ENCODE results near the gene POLR3GL. TPM values are rescaled to one million over a fixed set of nuclear protein-coding genes. Genes with fewer than 3 reads are reported as not detected.
"Not testable (repeated sequence)": the region's sequence is repeated elsewhere in the genome, so short reads cannot be mapped to it uniquely, and the experiment has no call there.

Gene POLR3GL
- total RNA-seq, result 15.1 TPM

- DNase-seq (ENCODE audit: low read depth in 2 of 3, low spot score in 2 of 3), result peak in 2 of 3 donors; percentile 92 to 95
These were observed at the start of gene POLR3GL, which contains the start of gene ANKRD34A for GRCh38 chr1:145964328-145965118. POLR3GL (plus strand) TSS chr1:145964690; CDS start chr1:145974866, 10,176 bp downstream. ANKRD34A (minus strand) TSS chr1:145964575; CDS start chr1:145961759, 2,816 bp downstream.

- no peak for DNase-seq (ENCODE audit: low read depth in 2 of 3, low spot score in 2 of 3)
These were observed 47.7 kb upstream of the POLR3GL start for GRCh38 chr1:145916745-145917144.

- no peak for DNase-seq (ENCODE audit: low read depth in 2 of 3, low spot score in 2 of 3)
These were observed 46.9 kb upstream of the POLR3GL start for GRCh38 chr1:145917595-145917994.

- DNase-seq (ENCODE audit: low read depth in 2 of 3, low spot score in 2 of 3), result peak; percentile 91 to 99 (median 99)
These were observed 46.1 kb upstream of the POLR3GL start, which contains the start of gene PEX11B for GRCh38 chr1:145918144-145918991. PEX11B (minus strand) TSS chr1:145918717; CDS start chr1:145918688, 29 bp downstream.

GRCh38 chr1:145918992-145919939 lies 45.2 kb upstream of the POLR3GL start:
- DNase-seq (ENCODE audit: low read depth in 2 of 3, low spot score in 2 of 3), result peak in 2 of 3 donors; percentile 17 to 24

- DNase-seq (ENCODE audit: low read depth in 2 of 3, low spot score in 2 of 3), result not testable (repeated sequence)
These were observed 44.2 kb upstream of the POLR3GL start for GRCh38 chr1:145920297-145920696.

GRCh38 chr1:145922266-145922665 lies 42.2 kb upstream of the POLR3GL start:
- no peak for DNase-seq (ENCODE audit: low read depth in 2 of 3, low spot score in 2 of 3)

GRCh38 chr1:145926686-145927062 lies 37.8 kb upstream of the POLR3GL start:
- no peak for DNase-seq (ENCODE audit: low read depth in 2 of 3, low spot score in 2 of 3)

- DNase-seq (ENCODE audit: low read depth in 2 of 3, low spot score in 2 of 3), result peak; percentile 84 to 99 (median 98)
These were observed 37.2 kb upstream of the POLR3GL start, which contains the start of gene RBM8A for GRCh38 chr1:145927063-145927886. RBM8A (minus strand) TSS chr1:145927484; CDS start chr1:145927426, 58 bp downstream.

- DNase-seq (ENCODE audit: low read depth in 2 of 3, low spot score in 2 of 3), result no peak
These were observed 36.4 kb upstream of the POLR3GL start for GRCh38 chr1:145927916-145928643.

GRCh38 chr1:145932522-145933009 lies 31.9 kb upstream of the POLR3GL start:
- peak in 2 of 3 donors; percentile 61 to 76 for DNase-seq (ENCODE audit: low read depth in 2 of 3, low spot score in 2 of 3)

- no peak for DNase-seq (ENCODE audit: low read depth in 2 of 3, low spot score in 2 of 3)
These were observed 28.8 kb upstream of the POLR3GL start for GRCh38 chr1:145935708-145936107.

GRCh38 chr1:145936247-145936646 lies 28.2 kb upstream of the POLR3GL start:
- DNase-seq (ENCODE audit: low read depth in 2 of 3, low spot score in 2 of 3), result no peak

GRCh38 chr1:145937436-145937835 lies 27.1 kb upstream of the POLR3GL start:
- DNase-seq (ENCODE audit: low read depth in 2 of 3, low spot score in 2 of 3), result no peak

GRCh38 chr1:145942405-145942804 lies 22.1 kb upstream of the POLR3GL start:
- no peak for DNase-seq (ENCODE audit: low read depth in 2 of 3, low spot score in 2 of 3)

GRCh38 chr1:145942871-145943270 lies 21.6 kb upstream of the POLR3GL start:
- no peak for DNase-seq (ENCODE audit: low read depth in 2 of 3, low spot score in 2 of 3)

- no peak for DNase-seq (ENCODE audit: low read depth in 2 of 3, low spot score in 2 of 3)
These were observed 20.0 kb upstream of the POLR3GL start for GRCh38 chr1:145944532-145944931.

- DNase-seq (ENCODE audit: low read depth in 2 of 3, low spot score in 2 of 3), result no peak
These were observed 18.0 kb upstream of the POLR3GL start for GRCh38 chr1:145946477-145946986.
